ENCODE data around the gene THAP7. TPM values are rescaled to one million over a fixed set of nuclear protein-coding genes. Genes with fewer than 3 reads are reported as not detected.
A peak's percentile ranks its signal among the peaks of the same experiment; 100 is the strongest.

Gene THAP7
- total and polyA plus RNA-seq, 9 of the 15 experiments (the other 6 are each of a cell fraction or from before 2014, with no cell fraction given) = 7.9 to 263 (median 84.1) TPM

- TF ChIP-seq ZBTB43 (CRISPR knock-in tag; IDR thresholded peaks at IDR 0.05) (no peak), ZC3H4 (CRISPR knock-in tag; IDR thresholded peaks at IDR 0.05; ENCODE audit: borderline replicate concordance) (peak; percentile 66; the same call in 1 of the 2 replicates), ZNF589 (CRISPR knock-in tag; IDR thresholded peaks at IDR 0.05; ENCODE audit: low read depth) (no peak), NR2C2 (CRISPR knock-in tag; IDR thresholded peaks at IDR 0.05) (no peak), NR2C2 (tag; IDR thresholded peaks at IDR 0.05) (no peak), ZNF184 (CRISPR knock-in tag; IDR thresholded peaks at IDR 0.05) (peak; percentile 12; the same call in 1 of the 2 replicates), GTF2E2 (tag; IDR thresholded peaks at IDR 0.05) (no peak), KLF16 (IDR thresholded peaks at IDR 0.05) (no peak), JUND (IDR thresholded peaks at IDR 0.05; ENCODE audit: borderline replicate concordance, low read depth, low read length) (no peak), JUND (tag; IDR thresholded peaks at IDR 0.05; ENCODE audit: borderline replicate concordance, low read depth, low read length) (no peak), ZNF146 (CRISPR knock-in tag; IDR thresholded peaks at IDR 0.05; ENCODE audit: unreplicated experiment) (no peak), E2F3 (CRISPR knock-in tag; IDR thresholded peaks at IDR 0.05) (no peak), E2F4 (CRISPR knock-in tag; IDR thresholded peaks at IDR 0.05; ENCODE audit: low read depth) (peak; percentile 76; the same call in 1 of the 2 replicates), STAG1 (CRISPR knock-in tag; IDR thresholded peaks at IDR 0.05; ENCODE audit: borderline replicate concordance) (0 out of 2 replicates have a peak, but pooled peaks have one; percentile 25)
Observed at GRCh38 chr22:21028277-21029251, 26.6 kb upstream of the THAP7 start (continued).
